K562 (cell line): Measurements from ENCODE around the gene REEP2. TPM values are rescaled to one million over a fixed set of nuclear protein-coding genes. Genes with fewer than 3 reads are reported as not detected.

ENCODE experiments used
- BRF1 ChIP-seq: IDR thresholded peaks from 3 replicates; pipeline ENCODE4 v1.6.1; 2011; ENCODE audit warnings: borderline replicate concordance, mild to moderate bottlenecking; ENCODE audit not compliant: insufficient read length; ENCODE audit errors: extremely low read depth
- CAMTA2 ChIP-seq: fragments of 250-450 bp; sonication (Bioruptor Pico); conservative IDR thresholded peaks from 2 replicates; pipeline ENCODE4 v1.5.1; 2022
- CBX5 ChIP-seq: IDR thresholded peaks from 2 replicates; pipeline ENCODE4 v1.6.1; 2014; ENCODE audit warnings: low read depth, borderline replicate concordance
- DPF2 ChIP-seq: fragments of 450-650 bp; IDR thresholded peaks from 2 replicates; pipeline ENCODE4 v1.6.1; 2016
- FOXK2 ChIP-seq, 2 experiments: fragments of 450-650 bp; IDR thresholded peaks in 1 of 2; conservative IDR thresholded peaks in 1 of 2; 2 replicates each; pipeline ENCODE4 v1.6.1; 2016; ENCODE audit warnings: low read depth in 2 of 2, mild to moderate bottlenecking in 1 of 2
- FOXP1 ChIP-seq: sonication (generic); formaldehyde crosslinking; IDR thresholded peaks from 2 replicates; pipeline ENCODE4 v1.8.0; 2022; ENCODE audit warnings: mild to moderate bottlenecking, missing genetic modification reagents
- ILK ChIP-seq: fragments of 450-650 bp; IDR thresholded peaks from 2 replicates; pipeline ENCODE4 v1.6.1; 2016; ENCODE audit warnings: missing genetic modification characterization, low read depth, mild to moderate bottlenecking, missing compliant biosample characterization, moderate library complexity, borderline replicate concordance
- MCM3 ChIP-seq: fragments of 450-650 bp; IDR thresholded peaks from 2 replicates; pipeline ENCODE4 v1.6.1; 2016
- MYC ChIP-seq, 2 experiments: fragments of 250-450 bp in 1 of 2; sonication (Bioruptor Pico) in 1 of 2; IDR thresholded peaks; 2 replicates each; pipeline versions ENCODE4 v1.5.1 to v1.6.1; 2012 to 2021; ENCODE audit warnings: low read depth in 2 of 2, borderline replicate concordance in 1 of 2, improper control_type of control experiment in 1 of 2, low read length in 1 of 2, mild to moderate bottlenecking in 1 of 2, moderate library complexity in 1 of 2
- NFRKB ChIP-seq: fragments of 450-650 bp; IDR thresholded peaks from 2 replicates; pipeline ENCODE4 v1.6.1; 2016; ENCODE audit warnings: low read depth
- OTX1 ChIP-seq: fragments of 450-650 bp; formaldehyde crosslinking; IDR thresholded peaks from 2 replicates; pipeline ENCODE4 v1.4.0; 2022; ENCODE audit warnings: mild to moderate bottlenecking
- PATZ1 ChIP-seq: fragments of 250-450 bp; sonication (Bioruptor Pico); IDR thresholded peaks from 2 replicates; pipeline ENCODE4 v1.5.0; 2020; ENCODE audit warnings: mild to moderate bottlenecking, borderline replicate concordance
- PPARD ChIP-seq: fragments of 250-450 bp; sonication (Bioruptor Pico); IDR thresholded peaks from 2 replicates; pipeline ENCODE4 v1.8.0; 2022; ENCODE audit warnings: inconsistent platforms, mild to moderate bottlenecking, moderate library complexity
- RB1 ChIP-seq: fragments of 450-650 bp; IDR thresholded peaks from 2 replicates; pipeline ENCODE4 v1.6.1; 2017; ENCODE audit warnings: low read depth, mild to moderate bottlenecking
- SFPQ ChIP-seq: fragments of 200-400 bp; formaldehyde crosslinking; IDR thresholded peaks from 2 replicates; pipeline ENCODE4 v1.6.1; 2017; ENCODE audit warnings: mild to moderate bottlenecking, low read depth, low read length, moderate library complexity
- SLC30A9 ChIP-seq: fragments of 250-450 bp; sonication (Bioruptor Pico); IDR thresholded peaks from 2 replicates; pipeline ENCODE4 v1.8.0; 2022; ENCODE audit warnings: mild to moderate bottlenecking, moderate library complexity
- SNAPC5 ChIP-seq: fragments of 250-450 bp; sonication (Bioruptor Pico); IDR thresholded peaks from 2 replicates; pipeline ENCODE4 v1.8.0; 2021; ENCODE audit warnings: moderate library complexity, mild to moderate bottlenecking, inconsistent platforms
- TOE1 ChIP-seq, 2 experiments: fragments of 450-650 bp in 1 of 2; sonication (generic) in 1 of 2; formaldehyde crosslinking in 1 of 2; IDR thresholded peaks; 2 replicates each; pipeline versions ENCODE4 v1.7.1 to v1.8.0; 2016 to 2022; ENCODE audit warnings: borderline replicate concordance in 2 of 2, mild to moderate bottlenecking in 2 of 2, antibody characterized with exemption in 1 of 2, inconsistent platforms in 1 of 2, low read depth in 1 of 2, missing genetic modification reagents in 1 of 2, moderate library complexity in 1 of 2
- YBX1 ChIP-seq: fragments of 450-650 bp; IDR thresholded peaks from 2 replicates; pipeline ENCODE4 v1.7.1; 2016; ENCODE audit warnings: mild to moderate bottlenecking
- ZMIZ1 ChIP-seq, 2 experiments: fragments of 150-350 bp in 1 of 2; IDR thresholded peaks; 2 replicates each; pipeline ENCODE4 v1.6.1; 2012 to 2016; ENCODE audit warnings: low read depth in 2 of 2, low read length in 2 of 2, mild to moderate bottlenecking in 1 of 2, moderate library complexity in 1 of 2
- polyA plus RNA-seq, 8 experiments: library from polyadenylated mRNA; depleted of rRNA in 4 of 8; stranded (reverse) in 5 of 8; unstranded in 3 of 8; fragments of >200 nt; fragmentation: Nextera tagmentation in 2 of 8; fragmentation: Illumina TruSeq in 1 of 8; extraction: Ambion mirVana in 2 of 8; extraction: Trizol in 1 of 8; gene quantifications; 2 replicates each; pipeline versions ENCODE4 v1.2.1 to v1.2.3, GENCODE V29; 2011 to 2014; ENCODE audit warnings: inconsistent platforms in 1 of 8, missing spikeins in 1 of 8
- total RNA-seq, 7 experiments: library from RNA; depleted of rRNA in 6 of 7; stranded (reverse); fragments of >200 nt in 6 of 7; fragmentation: Illumina TruSeq in 2 of 7; extraction: Trizol in 2 of 7; gene quantifications; 2 replicates each; pipeline versions ENCODE4 v1.2.1 to v1.2.3, GENCODE V29; 2011 to 2021; ENCODE audit warnings: low replicate concordance in 1 of 7

REEP2 gene
- total and polyA plus RNA-seq, 9 of the 15 experiments (the other 6 are each of a cell fraction or from before 2014, with no cell fraction given): 0.03 to 1.1 (median 0.12) TPM; not detected in 1

GRCh38 chr5:138468966-138469539, 30.2 kb downstream of the REEP2 start (continued):
- TF ChIP-seq PATZ1 (CRISPR knock-in tag): no peak
- peak in 1 of 2 experiments; percentile 12; a peak in 1 of 4 replicates for TF ChIP-seq ZMIZ1 (IDR thresholded peaks at IDR 0.05; ENCODE audit: low read depth in 2 of 2, low read length in 2 of 2)
- no peak for TF ChIP-seq SLC30A9 (CRISPR knock-in tag)
- TF ChIP-seq FOXK2 (conservative IDR thresholded peaks at IDR 0.05 in 1 of 2, IDR thresholded peaks at IDR 0.05 in 1 of 2; ENCODE audit: low read depth in 2 of 2): no peak
- TF ChIP-seq NFRKB: no peak
- TF ChIP-seq ILK: no peak
- TF ChIP-seq PPARD (CRISPR knock-in tag): no peak
- TF ChIP-seq BRF1: no peak
- no peak for TF ChIP-seq SNAPC5 (CRISPR knock-in tag)
- TF ChIP-seq DPF2: no peak
- TF ChIP-seq CBX5: no peak
- TF ChIP-seq SFPQ: peak; percentile 91; the same call in 1 of the 2 replicates
- no peak for TF ChIP-seq TOE1 (IDR thresholded peaks at IDR 0.05; ENCODE audit: borderline replicate concordance)
- TF ChIP-seq TOE1 (CRISPR knock-in tag; IDR thresholded peaks at IDR 0.05; ENCODE audit: borderline replicate concordance, low read depth): no peak
- TF ChIP-seq FOXP1: no peak
- TF ChIP-seq OTX1 (CRISPR knock-in tag): no peak
- TF ChIP-seq MCM3: no peak
- TF ChIP-seq CAMTA2 (CRISPR knock-in tag): no peak
- no peak for TF ChIP-seq MYC (IDR thresholded peaks at IDR 0.05; ENCODE audit: low read depth, low read length)
- TF ChIP-seq MYC (CRISPR knock-in tag; IDR thresholded peaks at IDR 0.05; ENCODE audit: borderline replicate concordance, low read depth): no peak
- TF ChIP-seq RB1: no peak
- no peak for TF ChIP-seq YBX1
